ENCODE measurements around the gene NR5A2. TPM values are rescaled to one million over a fixed set of nuclear protein-coding genes. Genes with fewer than 3 reads are reported as not detected.

The NR5A2 gene
- total RNA-seq, 1 experiment from 2014 or later, result 4.7 TPM

GRCh38 chr1:200029035-200029821 is 1.7 kb downstream of the NR5A2 start:
- H3K4ac ChIP-seq (ENCODE audit: low read depth, low read length), result no peak overlapping the region
- H3K4me1 ChIP-seq (ENCODE audit: insufficient read depth, low read length), result peaks cover 2% of the 10 kb centered on the region; the same call in 1 of the 2 replicates
- no peak overlapping the region for H3K56ac ChIP-seq (ENCODE audit: insufficient read length, low read depth, low read length)
- H2BK12ac ChIP-seq (ENCODE audit: insufficient read length, low read depth, low read length), result no peak overlapping the region
- no peak overlapping the region for H2BK120ac ChIP-seq (ENCODE audit: low read depth, low read length, poor library complexity, severe bottlenecking)
- H2AFZ ChIP-seq (ENCODE audit: low read length), result peak overlapping the region; percentile 46
- H3K9me3 ChIP-seq (ENCODE audit: control insufficient read depth, low read depth, low read length), result no peaks in the 10 kb centered on the region
- no peak overlapping the region for H3K27ac ChIP-seq (ENCODE audit: insufficient read length, low read depth, low read length)
- H3K23ac ChIP-seq (ENCODE audit: insufficient read length, low read depth, low read length), result no peak overlapping the region
- Mint-ChIP-seq H3K9me3 (no peaks in the 10 kb centered on the region; a peak in 1 of 5 replicates), H3K27me3 (ENCODE audit: low read depth) (no peaks in the 10 kb centered on the region; the same call in 1 of the 2 replicates), H3K36me3 (ENCODE audit: insufficient read depth in 1 of 3, low read depth in 3 of 3) (no peaks in the 10 kb centered on the region), H3K4me1 (peaks cover 8 to 15% of the 10 kb centered on the region in 2 experiments; a peak in 3 of 4 replicates), H3K27ac (no peak overlapping the region; a peak in 2 of 7 replicates), H3K4me3 (peak overlapping the region; percentile 72 to 84)
- H3K79me1 ChIP-seq (ENCODE audit: insufficient read depth, low read depth, low read length, poor library complexity, severe bottlenecking), result no peaks in the 10 kb centered on the region
- H3K27me3 ChIP-seq (ENCODE audit: insufficient read depth, low read length), result peaks cover 9% of the 10 kb centered on the region; the same call in 1 of the 2 replicates
- no peak overlapping the region for H2AK5ac ChIP-seq (ENCODE audit: insufficient read length, low read length)
- no peak overlapping the region for H4K8ac ChIP-seq (replicated peaks; ENCODE audit: insufficient read length, low read depth, low read length)
- H4K5ac ChIP-seq (ENCODE audit: insufficient read length, low read depth, low read length), result no peak overlapping the region
- no peak overlapping the region for H3T11ph ChIP-seq (ENCODE audit: low read length)
- no peak overlapping the region for H2BK20ac ChIP-seq (ENCODE audit: low read depth, low read length, poor library complexity, severe bottlenecking)
- no peaks in the 10 kb centered on the region for H4K20me1 ChIP-seq (ENCODE audit: control insufficient read depth, insufficient read depth, insufficient read length)
- peak overlapping the region; percentile 97 for H3K4me2 ChIP-seq (ENCODE audit: insufficient read depth, insufficient read length, low read length)
- H4K91ac ChIP-seq (ENCODE audit: insufficient read length, low read depth, low read length), result no peak overlapping the region
- WGBS (ENCODE audit: extremely low coverage, insufficient read length, low lambda C conversion rate), result no CpG with 5 or more reads among the region's 65 CpGs
- peaks cover 17% of the 10 kb centered on the region for H3K23me2 ChIP-seq (ENCODE audit: insufficient read length, low read depth, low read length, poor library complexity, severe bottlenecking)
- H2BK5ac ChIP-seq (ENCODE audit: insufficient read length, low read length), result no peak overlapping the region
- peak overlapping the region; percentile 45; the same call in 1 of the 2 replicates for H3K14ac ChIP-seq (ENCODE audit: insufficient read depth, low read length)
- H3K9ac ChIP-seq (ENCODE audit: extremely low read depth, insufficient read length, low read length), result peak overlapping the region; percentile 48
- no peak overlapping the region for H2BK15ac ChIP-seq (ENCODE audit: low read depth, low read length)
- H3K18ac ChIP-seq (ENCODE audit: insufficient read length, low read depth, low read length), result no peak overlapping the region
- H3K79me2 ChIP-seq (ENCODE audit: insufficient read depth, low read length), result no peaks in the 10 kb centered on the region
- TF ChIP-seq CTCF (conservative IDR thresholded peaks at IDR 0.05), result no peak
- peak; percentile 66 for DNase-seq

All from H9 (cell line).